GM19463 (cell line): Measurements from ENCODE around the gene FOXP2.
"Not testable (repeated sequence)": the region's sequence is repeated elsewhere in the genome, so short reads cannot be mapped to it uniquely, and the experiment has no call there.

Experiments used
- ATAC-seq: cut with Tn5 transposase; IDR thresholded peaks from one replicate; pipeline ENCODE4 v1.9.1; 2021; ENCODE audit warnings: mild to moderate bottlenecking, moderate library complexity; ENCODE audit not compliant: unreplicated experiment

FOXP2 gene

GRCh38 chr7:114419441-114420272 is 5.0 kb downstream of the FOXP2 start:
- no peak for ATAC-seq

GRCh38 chr7:114422507-114423501 is 8.2 kb downstream of the FOXP2 start:
- ATAC-seq = no peak

- ATAC-seq = no peak
These were observed 11.8 kb downstream of the FOXP2 start for GRCh38 chr7:114426382-114426781.

GRCh38 chr7:114426824-114427223 is 12.2 kb downstream of the FOXP2 start:
- no peak for ATAC-seq

GRCh38 chr7:114428211-114428610 is 13.6 kb downstream of the FOXP2 start:
- no peak for ATAC-seq

GRCh38 chr7:114431189-114431588 is 16.6 kb downstream of the FOXP2 start:
- no peak for ATAC-seq

GRCh38 chr7:114432061-114432460 is 17.4 kb downstream of the FOXP2 start:
- ATAC-seq = no peak

GRCh38 chr7:114432703-114433102 is 18.1 kb downstream of the FOXP2 start:
- ATAC-seq = no peak

- ATAC-seq = no peak
These were observed 25.0 kb downstream of the FOXP2 start for GRCh38 chr7:114439581-114439980.

- not testable (repeated sequence) for ATAC-seq
These were observed 26.3 kb downstream of the FOXP2 start for GRCh38 chr7:114440927-114441326.

GRCh38 chr7:114444196-114444595 is 29.6 kb downstream of the FOXP2 start:
- no peak for ATAC-seq

- no peak for ATAC-seq
These were observed 35.8 kb downstream of the FOXP2 start for GRCh38 chr7:114450431-114450830.

- ATAC-seq = no peak
These were observed 45.0 kb downstream of the FOXP2 start for GRCh38 chr7:114459574-114459973.

GRCh38 chr7:114460021-114460420 is 45.4 kb downstream of the FOXP2 start:
- no peak for ATAC-seq

GRCh38 chr7:114466917-114467316 is 52.3 kb downstream of the FOXP2 start:
- ATAC-seq = no peak

GRCh38 chr7:114468844-114469243 is 54.2 kb downstream of the FOXP2 start:
- ATAC-seq = no peak

GRCh38 chr7:114472896-114473512 is 58.4 kb downstream of the FOXP2 start:
- ATAC-seq = no peak

- no peak for ATAC-seq
These were observed 63.8 kb downstream of the FOXP2 start for GRCh38 chr7:114478384-114478783.

GRCh38 chr7:114481999-114482398 is 67.4 kb downstream of the FOXP2 start:
- ATAC-seq = no peak

- no peak for ATAC-seq
These were observed 69.6 kb downstream of the FOXP2 start for GRCh38 chr7:114484226-114484625.

- ATAC-seq = no peak
These were observed 72.6 kb downstream of the FOXP2 start for GRCh38 chr7:114487174-114487573.
